ENCODE measurements around the gene SPHKAP.

DNA sequence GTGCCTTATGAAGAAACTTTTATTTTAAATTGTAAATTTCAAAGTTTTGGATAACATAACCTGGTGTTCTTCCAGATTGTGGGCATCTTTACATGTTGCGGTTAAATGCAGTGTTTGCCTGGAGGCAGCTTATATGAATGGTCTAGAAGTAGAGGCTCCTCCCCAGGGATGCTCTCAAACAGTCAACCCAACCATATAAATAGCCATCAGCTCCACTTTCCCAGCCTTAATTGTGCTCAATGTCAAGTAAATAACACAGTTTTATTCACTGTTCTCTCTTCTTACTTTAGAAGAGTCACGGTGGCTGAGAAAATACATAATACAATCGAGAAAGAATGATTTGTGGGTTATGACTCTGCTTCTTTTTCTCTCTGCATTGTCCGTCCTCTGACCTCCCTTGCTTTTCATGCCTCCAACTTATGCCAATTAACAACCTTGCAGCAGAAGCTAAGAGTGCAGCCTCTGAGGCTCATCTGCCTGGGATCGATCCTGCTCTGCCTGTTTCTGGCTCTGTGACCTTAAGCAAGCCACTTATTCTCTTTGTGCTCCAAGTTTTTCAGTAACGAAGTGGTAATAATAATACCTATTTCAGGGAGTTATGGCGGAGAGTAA is 209.8 kb downstream of the SPHKAP start:
- TF ChIP-seq, protein P1, sequence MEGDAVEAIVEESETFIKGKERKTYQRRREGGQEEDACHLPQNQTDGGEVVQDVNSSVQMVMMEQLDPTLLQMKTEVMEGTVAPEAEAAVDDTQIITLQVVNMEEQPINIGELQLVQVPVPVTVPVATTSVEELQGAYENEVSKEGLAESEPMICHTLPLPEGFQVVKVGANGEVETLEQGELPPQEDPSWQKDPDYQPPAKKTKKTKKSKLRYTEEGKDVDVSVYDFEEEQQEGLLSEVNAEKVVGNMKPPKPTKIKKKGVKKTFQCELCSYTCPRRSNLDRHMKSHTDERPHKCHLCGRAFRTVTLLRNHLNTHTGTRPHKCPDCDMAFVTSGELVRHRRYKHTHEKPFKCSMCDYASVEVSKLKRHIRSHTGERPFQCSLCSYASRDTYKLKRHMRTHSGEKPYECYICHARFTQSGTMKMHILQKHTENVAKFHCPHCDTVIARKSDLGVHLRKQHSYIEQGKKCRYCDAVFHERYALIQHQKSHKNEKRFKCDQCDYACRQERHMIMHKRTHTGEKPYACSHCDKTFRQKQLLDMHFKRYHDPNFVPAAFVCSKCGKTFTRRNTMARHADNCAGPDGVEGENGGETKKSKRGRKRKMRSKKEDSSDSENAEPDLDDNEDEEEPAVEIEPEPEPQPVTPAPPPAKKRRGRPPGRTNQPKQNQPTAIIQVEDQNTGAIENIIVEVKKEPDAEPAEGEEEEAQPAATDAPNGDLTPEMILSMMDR (IDR thresholded peaks at IDR 0.05) = no peak
- TF ChIP-seq POLR2A (IDR thresholded peaks at IDR 0.05) = no peak
